Astrocyte of the hippocampus (primary cell): ENCODE data around the gene FOXP1.

ENCODE experiments used
- DNase-seq: peaks from one replicate; pipeline ENCODE4 v3.0.0; 2011; ENCODE audit warnings: low read depth, low spot score

The FOXP1 gene

DNA sequence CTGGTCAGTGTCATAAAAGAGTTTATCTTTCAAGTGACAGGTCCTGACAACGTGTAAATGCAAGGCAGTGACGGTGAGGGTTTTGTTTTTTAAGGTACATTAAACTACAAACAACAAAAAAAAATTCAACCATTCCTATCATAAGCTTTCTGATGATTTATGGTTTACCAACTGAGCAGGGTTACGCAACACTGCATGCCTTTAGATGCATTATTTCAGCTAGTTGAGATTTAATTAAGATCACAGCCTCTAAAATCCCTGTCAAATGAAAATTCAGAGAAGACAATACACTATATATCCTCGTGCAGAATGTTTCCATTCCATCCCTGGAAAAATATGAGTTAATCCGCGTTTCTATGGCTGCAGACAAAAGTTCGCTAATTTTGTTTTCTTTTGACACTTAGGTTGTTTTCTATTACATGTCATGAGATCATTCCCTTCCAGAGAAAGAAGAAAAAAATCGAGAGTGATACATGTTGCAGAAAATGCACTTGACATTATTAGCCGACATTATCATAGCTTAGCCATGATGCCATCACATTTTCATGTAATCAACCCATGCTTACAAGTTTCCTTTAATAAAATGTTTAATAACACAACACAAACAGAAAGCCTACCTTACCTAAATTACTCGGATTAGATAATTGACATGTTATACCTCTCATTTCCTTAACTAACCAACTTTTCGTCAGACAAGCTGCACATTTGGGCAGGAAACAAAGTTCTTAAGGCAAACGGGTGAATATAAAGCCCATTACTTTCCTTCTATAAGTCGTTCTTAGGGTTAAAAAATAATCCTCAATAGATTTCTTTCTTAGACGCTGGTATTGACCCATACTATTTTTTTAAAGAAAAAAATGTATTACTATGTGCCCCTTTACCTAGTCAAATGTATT, 521.2 kb downstream of the FOXP1 start:
- no peak for DNase-seq

DNA sequence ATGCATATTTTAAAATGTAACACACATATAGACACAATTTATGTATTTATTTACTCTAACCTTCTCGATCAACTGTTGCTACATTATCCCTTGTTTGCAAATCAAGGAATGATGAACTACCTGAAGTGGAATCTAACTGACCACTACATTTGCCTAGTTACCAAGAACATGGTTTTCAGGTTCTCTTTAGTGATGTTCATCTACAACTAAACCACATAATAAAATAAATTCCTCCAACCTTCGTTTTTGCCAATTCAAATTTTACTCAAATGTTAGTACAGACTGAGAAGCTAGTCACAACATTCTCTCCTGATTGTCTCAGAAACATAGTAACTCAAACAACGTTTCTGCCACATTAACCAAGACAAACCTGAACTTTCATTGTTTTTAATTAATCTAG, 521.9 kb downstream of the FOXP1 start:
- DNase-seq = no peak

DNA sequence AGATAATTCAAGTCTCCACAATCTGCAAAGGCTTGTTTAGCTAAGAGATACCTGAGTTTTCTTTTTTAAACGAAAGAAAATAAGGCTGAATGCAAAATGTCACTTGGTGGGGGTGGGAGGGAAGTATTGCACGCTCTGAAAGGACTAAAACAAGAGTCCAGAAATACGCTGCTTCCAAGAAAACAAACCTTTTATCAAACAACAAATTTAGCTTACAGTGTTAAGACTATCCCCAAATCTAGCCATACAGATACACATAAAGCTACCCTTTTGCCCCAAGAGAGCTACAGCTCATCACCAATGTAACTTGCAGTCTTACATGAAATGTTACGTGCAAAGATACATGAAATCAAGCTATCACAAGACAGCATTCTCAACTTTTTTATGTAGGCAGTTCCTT, 522.5 kb downstream of the FOXP1 start:
- no peak for DNase-seq

DNA sequence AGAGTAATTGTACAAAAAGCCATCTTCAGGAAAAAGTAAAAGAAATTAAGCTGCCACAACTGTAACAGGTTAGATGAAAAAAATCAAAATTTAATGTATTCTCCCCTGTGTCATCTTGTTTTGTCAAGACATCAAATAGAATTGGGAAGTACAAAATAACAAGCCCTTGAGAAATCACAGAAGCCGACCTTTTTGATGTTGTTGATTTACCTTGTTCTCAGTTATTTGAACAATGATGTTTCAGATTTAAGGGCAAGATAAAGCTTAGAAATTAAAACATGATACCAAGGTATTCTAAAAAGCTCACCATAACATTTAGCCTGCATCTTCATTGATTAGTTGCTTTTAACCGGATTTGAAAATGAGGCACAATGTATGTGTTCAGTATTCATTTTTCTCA, 523.0 kb downstream of the FOXP1 start:
- no peak for DNase-seq

DNA sequence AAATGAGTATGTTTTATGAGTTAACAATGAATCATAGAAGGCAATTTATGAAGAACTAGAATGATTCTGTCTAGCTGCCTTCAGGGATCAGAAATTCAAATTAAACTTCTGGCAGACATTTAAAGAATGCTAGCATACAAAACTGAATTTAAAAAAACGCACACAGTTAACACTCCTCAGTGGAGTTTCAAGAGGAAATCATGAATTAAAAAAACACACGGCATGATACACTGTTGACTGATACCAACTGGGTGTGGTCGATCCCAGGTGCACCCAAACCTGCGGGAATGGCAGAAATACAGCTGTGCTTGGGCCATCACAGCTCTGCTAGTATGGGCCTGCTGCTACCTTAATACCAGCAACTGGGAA, 526.0 kb downstream of the FOXP1 start:
- no peak for DNase-seq

DNA sequence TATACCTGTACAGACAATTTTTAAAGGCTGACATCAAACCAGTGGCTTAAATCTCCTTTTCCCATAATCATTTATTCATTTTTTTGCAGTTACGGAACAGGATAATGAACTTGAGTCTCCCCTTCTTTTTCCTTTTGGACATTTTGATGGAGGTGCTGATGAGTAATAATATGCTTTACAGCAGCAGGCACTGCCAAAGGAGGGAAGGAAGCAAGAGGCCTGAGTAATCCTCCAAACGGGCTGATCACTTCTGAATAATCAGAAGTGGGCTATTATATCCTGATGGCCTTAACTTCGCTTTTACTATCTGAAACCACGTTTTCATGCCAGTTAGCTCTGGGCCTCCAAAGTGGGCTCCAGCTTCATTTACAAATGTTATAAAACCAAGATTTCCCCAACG, 527.2 kb downstream of the FOXP1 start:
- peak; percentile 52 for DNase-seq

DNA sequence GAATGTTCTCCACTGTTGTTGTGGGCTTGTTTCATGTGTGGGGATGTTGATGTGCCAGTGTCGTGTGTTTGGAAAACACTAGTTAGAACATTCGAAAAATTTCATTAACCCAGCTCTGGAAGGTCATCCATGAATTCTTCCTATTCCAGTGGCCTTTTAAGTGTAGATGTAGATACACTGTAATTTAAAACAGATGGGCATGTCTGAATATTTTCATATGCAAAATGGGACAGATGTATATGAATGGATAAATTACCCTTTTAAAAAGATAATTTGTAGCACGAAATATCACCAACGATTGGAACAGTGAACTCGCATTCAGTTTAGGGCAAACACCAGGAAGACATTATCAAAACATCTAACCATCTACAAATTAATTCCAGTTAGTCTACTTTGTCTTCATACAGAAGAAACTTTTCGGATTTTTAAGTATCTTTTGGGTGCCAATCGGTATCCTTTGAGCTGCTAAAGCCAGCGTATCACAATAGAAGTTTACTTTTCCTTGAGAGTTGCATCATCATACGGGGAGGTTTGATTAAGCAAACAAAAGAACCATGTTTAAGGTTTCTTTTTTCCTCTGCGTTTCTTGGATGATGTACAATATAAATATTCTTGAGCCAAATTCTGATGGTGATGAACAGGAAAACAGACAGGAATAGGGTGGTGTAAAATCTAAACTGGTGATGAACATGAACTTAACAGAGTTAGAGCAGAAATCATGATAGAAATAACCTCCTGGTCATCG, 528.1 kb downstream of the FOXP1 start:
- peak; percentile 63 for DNase-seq

DNA sequence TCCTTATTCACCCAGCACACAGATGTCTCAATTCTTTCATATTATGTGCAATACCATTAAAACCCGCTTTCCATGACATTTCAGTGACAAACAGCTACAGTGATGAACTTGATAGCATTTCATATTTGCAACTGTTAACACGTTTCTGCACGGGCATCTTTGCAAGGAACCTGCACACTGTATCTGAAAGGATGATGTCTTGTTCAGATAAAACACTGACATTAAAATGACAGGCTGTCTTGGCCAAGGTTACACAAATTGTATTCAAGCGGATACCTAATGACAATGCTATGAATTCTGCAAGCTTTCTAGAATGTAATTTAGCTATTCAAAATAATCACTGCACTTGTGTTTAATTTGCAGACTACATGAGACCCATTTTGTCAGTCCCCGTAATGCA, 529.2 kb downstream of the FOXP1 start:
- no peak for DNase-seq

DNA sequence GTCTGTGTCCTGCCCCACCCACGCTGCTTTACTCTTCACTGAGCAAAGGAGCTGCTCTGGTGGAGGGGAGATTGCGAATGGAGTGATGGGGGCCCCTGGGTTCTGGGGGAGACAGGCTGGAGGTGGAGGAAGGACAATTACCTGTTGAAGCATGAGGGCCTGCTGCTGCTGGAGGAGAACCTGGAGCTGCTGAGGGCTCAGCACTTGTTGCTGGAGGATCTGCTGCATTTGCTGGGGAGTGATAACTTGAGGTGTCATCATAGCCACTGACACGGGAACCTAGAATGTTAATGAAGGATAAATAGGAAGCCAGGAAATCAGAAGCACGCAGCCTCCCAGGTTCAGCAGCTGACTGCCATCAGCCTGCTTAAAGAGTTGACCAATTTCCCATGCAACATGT, 530.0 kb downstream of the FOXP1 start:
- no peak for DNase-seq

DNA sequence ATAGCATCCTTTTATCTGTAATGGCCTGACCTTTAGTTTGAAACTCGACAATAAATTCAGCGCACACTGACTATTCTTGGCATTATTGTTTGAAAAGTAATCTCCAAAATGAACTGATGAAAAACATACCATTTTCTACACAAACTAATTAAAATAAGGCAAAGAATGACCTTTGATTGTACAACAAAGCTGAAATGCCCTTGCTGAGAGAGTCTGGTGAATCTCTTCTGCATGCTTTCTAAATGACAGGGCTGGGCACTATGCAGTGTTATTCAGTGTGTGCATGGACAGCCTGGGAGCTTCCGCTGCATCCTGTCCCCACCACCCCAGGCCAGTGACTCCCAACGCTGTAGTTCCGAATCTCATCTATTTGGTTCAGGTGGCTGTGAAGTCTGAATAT, 530.8 kb downstream of the FOXP1 start:
- no peak for DNase-seq

DNA sequence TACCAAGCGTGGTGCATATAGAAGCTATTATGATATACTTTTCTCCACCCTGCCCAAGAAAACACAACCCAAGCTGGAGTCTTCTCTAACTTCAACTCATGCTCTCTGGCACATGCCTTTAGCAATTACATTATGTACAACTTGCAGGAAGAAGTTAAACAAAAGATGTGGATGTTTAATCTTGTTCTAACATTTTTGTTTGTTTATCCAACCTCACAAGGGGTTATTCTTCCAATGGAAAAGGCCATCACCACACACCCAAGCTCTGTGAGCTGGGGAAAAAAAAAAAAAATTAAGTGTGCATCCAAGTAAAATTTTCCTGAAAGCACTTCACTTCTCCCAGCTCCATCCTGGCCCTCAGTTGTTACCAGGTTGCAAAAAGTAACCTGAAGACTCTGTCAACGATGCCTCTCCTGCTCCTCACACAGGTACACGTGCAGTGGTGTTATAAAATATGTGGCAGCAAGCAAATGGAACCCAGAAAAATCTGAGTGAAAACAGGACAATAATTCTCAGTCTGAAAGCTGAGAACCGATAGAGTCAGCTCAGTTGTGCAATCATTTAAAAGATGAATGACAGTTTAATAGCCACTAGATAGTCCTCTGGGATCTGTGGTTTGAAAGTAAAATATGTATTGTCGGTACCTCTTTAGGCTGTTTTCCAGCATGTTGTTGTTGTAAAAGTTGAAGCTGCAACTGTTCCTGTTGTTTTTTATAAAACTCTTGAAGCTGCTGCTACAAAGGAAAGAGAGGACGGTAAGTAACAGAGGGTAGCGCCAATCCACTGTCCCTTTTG, 531.4 kb downstream of the FOXP1 start:
- DNase-seq = no peak

DNA sequence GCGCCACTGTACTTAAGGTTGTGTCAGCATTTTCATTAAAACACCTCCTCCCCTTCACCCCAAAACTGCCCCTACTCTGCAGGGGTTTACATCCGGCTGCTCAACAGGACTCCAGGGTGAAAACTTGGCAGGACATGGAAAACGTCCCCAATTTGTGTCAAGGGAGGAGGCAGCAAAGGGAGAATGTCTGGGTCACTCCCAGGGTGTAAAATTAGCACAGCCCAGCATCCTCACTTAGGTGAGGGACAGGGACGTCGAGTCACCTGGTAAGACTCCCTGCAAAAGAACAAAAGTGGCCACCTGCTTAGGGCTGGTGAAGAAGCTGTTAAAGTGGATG, 532.3 kb downstream of the FOXP1 start:
- no peak for DNase-seq

DNA sequence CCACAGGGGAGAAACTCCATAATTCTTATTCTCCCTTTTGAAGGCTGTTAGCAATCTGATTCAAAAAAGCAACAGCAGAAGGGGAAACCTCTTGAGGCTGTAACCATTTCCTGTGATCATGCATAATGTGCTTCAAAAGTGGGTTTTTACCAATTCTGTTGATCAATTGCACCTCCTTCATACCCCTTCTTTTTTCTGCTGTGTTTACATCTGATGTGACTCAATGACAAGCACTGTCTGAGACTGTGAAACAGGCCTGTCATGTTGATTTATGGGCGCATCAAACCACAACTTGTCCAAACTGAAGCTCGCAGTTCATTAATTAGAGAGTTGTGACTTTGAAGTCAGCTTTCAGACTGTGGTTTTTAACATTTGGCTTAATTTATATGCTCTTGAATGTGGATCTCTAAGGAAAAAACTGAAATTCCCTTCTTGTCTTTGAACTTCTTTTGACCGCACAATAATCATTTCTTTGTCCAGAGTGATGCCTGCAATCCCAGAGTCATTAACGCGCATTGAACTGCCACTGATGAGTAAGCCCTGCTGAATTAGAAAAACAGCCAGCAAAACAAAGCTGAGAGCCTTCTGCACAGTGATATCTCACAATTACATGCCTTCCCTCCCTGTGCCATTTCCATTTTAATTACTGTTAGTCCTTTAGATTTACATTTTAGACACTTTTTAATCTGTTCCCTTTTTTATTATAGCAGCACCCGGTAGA, 532.8 kb downstream of the FOXP1 start:
- DNase-seq = peak; percentile 93

DNA sequence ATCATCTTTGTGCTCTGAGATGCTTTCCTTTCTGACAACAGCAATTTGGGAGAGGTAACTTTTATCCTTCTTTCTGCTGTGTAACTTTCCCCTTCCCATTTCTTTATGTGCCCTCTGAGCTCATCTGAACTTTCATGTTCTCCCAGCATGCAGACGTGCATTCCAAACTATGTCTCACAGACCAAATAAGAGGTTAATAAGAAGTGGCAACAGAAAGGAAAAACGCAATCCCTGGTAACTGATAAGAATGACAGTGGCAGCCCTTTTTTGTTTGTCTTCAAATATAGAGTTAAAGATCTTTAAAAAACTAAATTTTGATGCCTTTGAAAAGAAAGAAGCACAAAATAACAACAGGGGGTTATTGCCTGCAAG, 533.4 kb downstream of the FOXP1 start:
- peak; percentile 80 for DNase-seq

DNA sequence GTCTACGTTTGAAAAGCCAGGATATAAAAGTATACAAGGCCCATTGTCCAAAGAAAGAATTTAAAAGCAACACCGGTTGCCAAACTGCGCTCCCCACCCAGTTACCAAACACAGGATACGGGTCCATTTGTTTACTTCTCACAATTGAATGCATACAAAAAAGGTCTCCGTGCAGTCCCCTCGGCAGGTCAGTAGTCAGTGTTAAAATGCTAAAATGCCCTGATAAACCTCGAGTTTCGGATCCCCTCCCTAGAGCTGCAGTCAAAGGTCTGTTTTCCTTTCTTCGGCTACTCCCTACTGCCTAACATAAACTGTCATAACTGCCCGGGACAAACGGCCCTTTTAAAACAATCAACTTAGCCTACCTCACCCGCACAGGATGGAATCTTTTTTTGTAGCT, 534.6 kb downstream of the FOXP1 start:
- DNase-seq = no peak

DNA sequence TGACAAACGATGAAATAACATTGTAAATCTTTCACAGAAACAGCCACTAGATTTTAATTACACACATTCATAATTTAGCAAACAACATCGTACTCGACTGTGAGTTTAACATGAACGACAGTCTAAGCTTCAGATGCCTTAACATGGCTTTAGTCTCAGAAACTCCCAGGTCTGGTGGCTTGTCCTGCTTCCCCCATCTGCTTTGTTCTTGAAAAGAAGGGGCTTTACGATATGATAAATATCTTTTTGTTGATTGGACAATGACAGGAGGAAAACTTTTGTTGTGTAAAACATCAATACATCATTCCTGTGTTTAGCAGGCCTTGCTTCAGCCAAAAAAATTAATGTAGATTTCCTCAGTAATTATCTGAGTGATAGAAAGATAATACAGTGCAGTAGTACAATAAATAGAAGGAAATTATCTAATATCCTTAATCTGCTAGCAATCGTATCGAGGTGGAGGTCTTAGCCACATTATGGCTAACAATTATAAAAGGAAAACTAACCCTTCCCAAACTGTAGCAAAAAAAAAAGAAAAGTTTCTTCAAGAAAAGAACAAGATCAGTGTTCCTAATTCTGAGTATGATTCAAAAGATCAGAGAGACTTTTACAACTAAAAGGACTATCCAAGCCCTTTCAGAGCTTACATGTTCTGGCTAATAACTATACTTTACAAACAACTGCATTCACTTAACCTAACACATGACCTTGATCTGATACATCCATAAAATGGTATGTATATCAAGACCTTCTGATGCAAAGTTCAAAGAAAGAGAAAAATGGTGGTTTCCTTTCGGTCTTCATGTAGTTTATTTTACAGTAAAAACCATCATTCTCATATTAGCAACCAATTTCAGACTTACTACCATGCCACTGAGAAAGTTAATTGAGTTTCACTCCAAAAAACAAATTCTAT, 535.7 kb downstream of the FOXP1 start:
- DNase-seq = no peak

DNA sequence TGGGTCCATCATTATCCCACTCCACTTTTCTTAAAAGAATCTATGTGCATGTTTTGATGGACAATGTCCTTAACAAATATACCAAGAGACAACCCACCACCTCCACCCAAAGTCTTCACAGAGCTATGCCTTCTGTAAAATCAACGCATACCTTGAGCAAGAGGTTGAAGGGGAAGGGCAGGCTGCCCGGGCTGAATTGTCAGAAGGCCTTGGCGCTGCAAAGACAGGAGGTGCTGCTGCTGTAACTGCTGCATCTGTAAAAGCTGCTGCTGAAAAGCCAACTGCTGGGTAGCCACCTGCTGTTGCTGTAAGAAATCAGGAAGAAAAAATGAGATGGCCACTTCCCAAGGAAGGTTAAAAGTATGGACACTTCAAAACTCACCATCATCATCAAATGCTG, 536.7 kb downstream of the FOXP1 start:
- DNase-seq = no peak

DNA sequence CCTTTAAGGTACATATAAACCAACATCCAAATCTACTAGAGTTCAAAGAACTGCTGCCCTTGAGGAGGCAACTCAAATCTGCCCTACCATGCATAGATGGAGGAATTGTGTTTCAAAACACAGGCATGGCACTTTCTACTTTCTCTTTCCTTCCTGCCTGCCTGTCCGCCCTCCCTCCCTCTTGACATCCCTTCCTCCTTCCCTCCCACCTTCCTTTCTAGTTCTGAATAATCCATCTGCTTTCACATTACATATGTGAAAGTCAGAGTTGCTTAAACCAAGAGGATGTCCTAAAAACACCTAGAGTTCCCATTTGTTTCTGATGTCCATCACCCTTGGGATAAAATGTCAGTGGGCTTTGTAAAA, 537.6 kb downstream of the FOXP1 start:
- DNase-seq = no peak

DNA sequence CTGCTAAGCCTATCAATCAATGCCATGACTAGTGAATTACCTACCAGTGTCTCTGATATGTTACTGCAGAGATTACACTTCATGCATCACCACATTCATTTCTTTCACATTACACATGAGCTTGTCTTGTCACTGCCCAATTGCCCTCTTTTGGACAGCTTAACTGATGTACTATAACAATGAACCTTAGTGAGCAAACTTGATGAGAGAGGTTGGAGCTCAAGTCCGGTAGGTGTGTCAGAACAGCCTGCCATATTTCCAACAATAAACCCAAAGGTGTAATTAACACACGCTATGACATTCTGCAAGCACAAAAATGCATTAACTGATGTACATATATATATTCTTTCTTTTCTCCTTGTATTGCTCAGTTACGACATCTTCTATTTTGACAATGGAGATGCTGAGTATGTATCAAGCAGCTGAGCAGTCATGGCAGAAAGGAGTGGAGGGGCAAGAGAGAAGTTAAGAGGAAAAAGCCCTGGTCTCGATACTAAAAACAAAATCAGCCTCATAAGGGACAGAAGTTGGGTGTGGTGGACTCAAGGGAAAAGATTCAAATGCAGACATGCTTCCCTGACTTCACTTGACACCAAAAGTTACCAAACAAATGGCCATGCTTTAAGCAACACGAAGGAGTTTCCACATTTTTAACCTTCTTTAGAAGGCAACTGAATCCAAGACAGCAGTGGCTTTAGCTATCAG, 538.2 kb downstream of the FOXP1 start:
- DNase-seq = no peak

DNA sequence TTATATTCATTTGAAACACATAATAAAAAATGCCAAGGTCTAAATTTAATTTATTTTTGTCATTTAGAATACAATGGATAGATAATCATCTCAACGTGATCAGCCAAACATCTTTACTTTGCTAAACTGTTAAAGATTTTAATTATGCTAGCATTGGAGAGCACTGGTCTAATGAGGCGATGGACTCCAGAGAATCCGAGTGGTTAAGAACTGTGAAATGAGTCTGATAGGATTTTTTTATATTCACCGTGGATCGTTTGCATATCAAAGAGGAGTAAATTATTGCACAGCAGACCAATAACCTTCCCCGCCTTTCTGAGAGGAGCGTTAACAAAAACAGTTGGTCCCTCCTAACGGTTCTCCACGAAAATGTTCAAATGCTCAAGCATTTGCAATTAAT, 540.8 kb downstream of the FOXP1 start:
- no peak for DNase-seq
